C4-2B (cell line): ENCODE measurements around the gene CHST10.

Experiments
- ZFX ChIP-seq: fragments of 450-650 bp; IDR thresholded peaks from 2 replicates; pipeline ENCODE4 v1.6.1; 2017
- TF ChIP-seq, protein P1 (sequence below): fragments of 450-650 bp; conservative IDR thresholded peaks from 2 replicates; pipeline ENCODE4 v1.5.1; 2017; ENCODE audit warnings: mild to moderate bottlenecking

DNA sequence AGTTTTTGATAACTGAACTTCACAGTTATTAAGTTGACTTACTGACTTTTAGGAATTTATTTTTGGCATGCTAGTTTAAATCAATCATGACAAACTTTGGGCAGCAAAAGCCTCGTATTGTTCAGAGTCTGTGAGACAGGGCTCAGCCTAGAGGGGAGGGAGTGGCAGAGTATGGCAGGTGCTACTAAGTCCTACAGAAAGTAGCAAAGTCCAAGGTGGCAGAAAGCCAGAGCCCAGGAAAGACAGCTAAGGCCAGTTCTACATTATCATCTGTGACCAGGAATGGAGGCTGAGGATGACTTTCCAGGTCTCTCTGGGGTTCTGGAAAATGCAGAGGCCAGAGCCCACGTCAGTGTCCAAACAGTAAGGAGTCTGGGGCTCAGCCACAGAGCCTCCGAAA lies 34.2 kb downstream of the CHST10 start:
- TF ChIP-seq, protein P1, sequence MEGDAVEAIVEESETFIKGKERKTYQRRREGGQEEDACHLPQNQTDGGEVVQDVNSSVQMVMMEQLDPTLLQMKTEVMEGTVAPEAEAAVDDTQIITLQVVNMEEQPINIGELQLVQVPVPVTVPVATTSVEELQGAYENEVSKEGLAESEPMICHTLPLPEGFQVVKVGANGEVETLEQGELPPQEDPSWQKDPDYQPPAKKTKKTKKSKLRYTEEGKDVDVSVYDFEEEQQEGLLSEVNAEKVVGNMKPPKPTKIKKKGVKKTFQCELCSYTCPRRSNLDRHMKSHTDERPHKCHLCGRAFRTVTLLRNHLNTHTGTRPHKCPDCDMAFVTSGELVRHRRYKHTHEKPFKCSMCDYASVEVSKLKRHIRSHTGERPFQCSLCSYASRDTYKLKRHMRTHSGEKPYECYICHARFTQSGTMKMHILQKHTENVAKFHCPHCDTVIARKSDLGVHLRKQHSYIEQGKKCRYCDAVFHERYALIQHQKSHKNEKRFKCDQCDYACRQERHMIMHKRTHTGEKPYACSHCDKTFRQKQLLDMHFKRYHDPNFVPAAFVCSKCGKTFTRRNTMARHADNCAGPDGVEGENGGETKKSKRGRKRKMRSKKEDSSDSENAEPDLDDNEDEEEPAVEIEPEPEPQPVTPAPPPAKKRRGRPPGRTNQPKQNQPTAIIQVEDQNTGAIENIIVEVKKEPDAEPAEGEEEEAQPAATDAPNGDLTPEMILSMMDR, result no peak
- no peak for TF ChIP-seq ZFX
